ENCODE data around the gene DAGLA.

Gene DAGLA

GRCh38 chr11:61730240-61730994 lies 50.2 kb downstream of the DAGLA start:
- TF ChIP-seq CTCF (IDR thresholded peaks at IDR 0.05; ENCODE audit: insufficient read depth, low read length, poor library complexity, severe bottlenecking) (no peak), EZH2phosphoT487 (conservative IDR thresholded peaks at IDR 0.05; ENCODE audit: low read length) (no peak)

GRCh38 chr11:61731211-61731951 lies 51.2 kb downstream of the DAGLA start:
- no peak overlapping the region for H3K9ac ChIP-seq (ENCODE audit: low read length)
- no peaks in the 10 kb centered on the region for H3K27me3 ChIP-seq (ENCODE audit: low read length)
- H3K36me3 ChIP-seq (ENCODE audit: low read length), result no peaks in the 10 kb centered on the region
- no peaks in the 10 kb centered on the region for H3K9me2 ChIP-seq (replicated peaks; ENCODE audit: insufficient read depth, low read length)
- H3F3A ChIP-seq (ENCODE audit: insufficient read depth), result no peaks in the 10 kb centered on the region
- no peak overlapping the region for H2AFZ ChIP-seq (ENCODE audit: low read depth, low read length, severe bottlenecking)
- TF ChIP-seq CTCF (IDR thresholded peaks at IDR 0.05; ENCODE audit: insufficient read depth, low read length, poor library complexity, severe bottlenecking), result no peak
- no peak for TF ChIP-seq EZH2phosphoT487 (conservative IDR thresholded peaks at IDR 0.05; ENCODE audit: low read length)
- no peak overlapping the region for H3K4me2 ChIP-seq (ENCODE audit: low read depth, low read length, poor library complexity, severe bottlenecking)
- no peaks in the 10 kb centered on the region for H3K79me2 ChIP-seq (ENCODE audit: insufficient read depth, low read length)
- H3K4me3 ChIP-seq (ENCODE audit: insufficient read depth, low read length, poor library complexity, severe bottlenecking), result no peak overlapping the region
- no peaks in the 10 kb centered on the region for H3K9me3 ChIP-seq (ENCODE audit: insufficient read depth, low read length)
- no peak overlapping the region for H3K27ac ChIP-seq (ENCODE audit: low read depth, low read length)
- H4K20me1 ChIP-seq (ENCODE audit: low read depth, low read length), result no peaks in the 10 kb centered on the region

More at GRCh38 chr11:61730240-61730994, 50.2 kb downstream of the DAGLA start:
- no peak overlapping the region for H2AFZ ChIP-seq (ENCODE audit: low read depth, low read length, severe bottlenecking)
- H4K20me1 ChIP-seq (ENCODE audit: low read depth, low read length), result no peaks in the 10 kb centered on the region
- H3K79me2 ChIP-seq (ENCODE audit: insufficient read depth, low read length), result no peaks in the 10 kb centered on the region
- no peak overlapping the region for H3K4me2 ChIP-seq (ENCODE audit: low read depth, low read length, poor library complexity, severe bottlenecking)
- H3K9me3 ChIP-seq (ENCODE audit: insufficient read depth, low read length), result no peaks in the 10 kb centered on the region
- H3K27me3 ChIP-seq (ENCODE audit: low read length), result no peaks in the 10 kb centered on the region
- H3K27ac ChIP-seq (ENCODE audit: low read depth, low read length), result no peak overlapping the region
- H3K9ac ChIP-seq (ENCODE audit: low read length), result no peak overlapping the region
- H3K9me2 ChIP-seq (replicated peaks; ENCODE audit: insufficient read depth, low read length), result no peaks in the 10 kb centered on the region
- H3K4me3 ChIP-seq (ENCODE audit: insufficient read depth, low read length, poor library complexity, severe bottlenecking), result no peak overlapping the region
- H3K36me3 ChIP-seq (ENCODE audit: low read length), result no peaks in the 10 kb centered on the region
- no peaks in the 10 kb centered on the region for H3F3A ChIP-seq (ENCODE audit: insufficient read depth)

- Histone ChIP-seq H3K27ac (ENCODE audit: low read depth, low read length) (no peak overlapping the region), H3K79me2 (ENCODE audit: insufficient read depth, low read length) (no peaks in the 10 kb centered on the region), H3K9ac (ENCODE audit: low read length) (no peak overlapping the region), H3K36me3 (ENCODE audit: low read length) (no peaks in the 10 kb centered on the region), H4K20me1 (ENCODE audit: low read depth, low read length) (no peaks in the 10 kb centered on the region), H2AFZ (ENCODE audit: low read depth, low read length, severe bottlenecking) (no peak overlapping the region), H3K4me2 (ENCODE audit: low read depth, low read length, poor library complexity, severe bottlenecking) (no peak overlapping the region), H3F3A (ENCODE audit: insufficient read depth) (no peaks in the 10 kb centered on the region), H3K27me3 (ENCODE audit: low read length) (no peaks in the 10 kb centered on the region), H3K9me3 (ENCODE audit: insufficient read depth, low read length) (no peaks in the 10 kb centered on the region), H3K9me2 (replicated peaks; ENCODE audit: insufficient read depth, low read length) (no peaks in the 10 kb centered on the region), H3K4me3 (ENCODE audit: insufficient read depth, low read length, poor library complexity, severe bottlenecking) (no peak overlapping the region)
- TF ChIP-seq EZH2phosphoT487 (conservative IDR thresholded peaks at IDR 0.05; ENCODE audit: low read length), result no peak
- no peak for TF ChIP-seq CTCF (IDR thresholded peaks at IDR 0.05; ENCODE audit: insufficient read depth, low read length, poor library complexity, severe bottlenecking)
Measured at GRCh38 chr11:61731952-61732675, 51.9 kb downstream of the DAGLA start.

Data from SU-DHL-6 (cell line).